Measurements from ENCODE around the gene MTHFS.
A peak's percentile ranks its signal among the peaks of the same experiment; 100 is the strongest.

Gene MTHFS

DNA sequence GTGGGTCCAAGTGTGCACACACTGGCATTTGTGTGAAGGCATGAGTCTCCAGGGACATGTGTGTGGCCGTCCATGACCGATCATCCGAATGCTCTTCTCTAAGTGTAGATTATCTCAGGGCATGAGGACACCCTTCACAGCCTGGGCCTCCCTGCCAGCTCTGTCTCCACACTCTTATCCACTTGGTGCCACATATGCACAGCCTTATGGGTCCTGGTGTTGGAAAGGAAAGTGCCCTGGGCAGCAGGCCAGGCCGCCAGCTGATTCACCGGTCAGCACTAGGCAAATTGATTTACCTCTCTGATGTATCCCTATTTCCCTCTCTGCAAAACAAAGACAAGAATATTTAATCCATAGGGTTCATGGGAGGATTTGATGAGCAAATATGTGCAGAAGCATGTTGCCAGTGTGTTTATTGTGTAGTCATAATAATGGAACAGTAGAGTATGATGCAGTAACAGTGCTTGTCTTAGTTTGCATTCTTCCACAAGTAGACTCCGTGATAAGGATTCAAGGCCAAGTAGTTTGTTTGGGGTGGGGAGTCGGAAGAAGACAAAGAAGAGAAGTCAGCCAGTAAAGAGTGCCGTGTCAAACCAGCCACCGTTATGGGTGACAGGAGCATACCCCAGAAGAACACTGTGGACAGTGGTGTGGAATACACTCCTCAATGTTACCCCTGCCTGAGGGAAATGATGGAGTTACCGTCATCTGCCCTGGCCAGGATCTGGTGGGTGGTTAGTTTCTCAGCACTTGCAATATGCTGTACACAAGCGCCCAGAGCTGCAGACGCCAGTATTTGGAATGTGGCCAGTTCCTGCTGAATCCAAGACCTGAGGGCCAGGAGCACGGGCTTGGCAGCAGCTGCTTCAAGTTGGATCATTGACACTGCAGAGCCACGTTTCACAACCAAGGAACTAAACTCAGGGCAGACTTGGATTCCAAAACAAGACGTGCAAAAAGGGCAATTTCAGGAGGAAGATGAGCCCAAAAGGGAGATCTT, 85.1 kb downstream of the MTHFS start:
- peak; percentile 12 for DNase-seq

GRCh38 chr15:79804838-79805237, 92.0 kb downstream of the MTHFS start:
- DNase-seq, result no peak

- no peak for DNase-seq
Observed at GRCh38 chr15:79798311-79798710, 98.5 kb downstream of the MTHFS start.
